Endothelial cell (in vitro differentiated cells): ENCODE measurements around the gene ZNF813. TPM values are rescaled to one million over a fixed set of nuclear protein-coding genes. Genes with fewer than 3 reads are reported as not detected.
"Not testable (repeated sequence)": the region's sequence is repeated elsewhere in the genome, so short reads cannot be mapped to it uniquely, and the experiment has no call there.

ENCODE experiments used
- DNase-seq: peaks from one replicate; pipeline ENCODE4 v3.0.0; 2021; ENCODE audit warnings: low spot score
- H3K27ac Mint-ChIP-seq: one replicate; pipeline ENCODE4 v1.8.0; 2021; ENCODE audit warnings: mixed read lengths, inconsistent platforms; ENCODE audit not compliant: unreplicated experiment
- H3K27me3 Mint-ChIP-seq: one replicate; pipeline ENCODE4 v1.8.0; 2021; ENCODE audit warnings: mild to moderate bottlenecking, moderate library complexity, mixed read lengths, inconsistent platforms; ENCODE audit not compliant: unreplicated experiment
- H3K36me3 Mint-ChIP-seq: one replicate; pipeline ENCODE4 v1.8.0; 2021; ENCODE audit warnings: mild to moderate bottlenecking, low read depth, mixed read lengths, inconsistent platforms; ENCODE audit not compliant: unreplicated experiment
- H3K4me1 Mint-ChIP-seq: one replicate; pipeline ENCODE4 v1.8.0; 2021; ENCODE audit warnings: mild to moderate bottlenecking, mixed read lengths, inconsistent platforms; ENCODE audit not compliant: unreplicated experiment
- H3K4me3 Mint-ChIP-seq: one replicate; pipeline ENCODE4 v1.8.0; 2021; ENCODE audit warnings: mild to moderate bottlenecking, mixed read lengths, inconsistent platforms; ENCODE audit not compliant: unreplicated experiment
- H3K9me3 Mint-ChIP-seq: one replicate; pipeline ENCODE4 v1.8.0; 2021; ENCODE audit warnings: mixed read lengths, inconsistent platforms; ENCODE audit not compliant: unreplicated experiment
- total RNA-seq: library from RNA; stranded (reverse); fragmentation: NEBNext Ultra II Directional; extraction: Animal tissue kit (Norgen Biotek cat#: 25700); gene quantifications from one replicate; pipeline ENCODE4 v1.2.1, GENCODE V29; 2021; ENCODE audit not compliant: unreplicated experiment
- TF ChIP-seq, protein P1 (sequence below): fragments of 200-600 bp; sonication (generic); IDR thresholded peaks from one replicate; pipeline ENCODE4 v1.5.0; 2021; ENCODE audit warnings: antibody characterized with exemption; ENCODE audit not compliant: unreplicated experiment

The ZNF813 gene
- total RNA-seq, 1 donor from 2014 or later: 29.9 TPM

DNA sequence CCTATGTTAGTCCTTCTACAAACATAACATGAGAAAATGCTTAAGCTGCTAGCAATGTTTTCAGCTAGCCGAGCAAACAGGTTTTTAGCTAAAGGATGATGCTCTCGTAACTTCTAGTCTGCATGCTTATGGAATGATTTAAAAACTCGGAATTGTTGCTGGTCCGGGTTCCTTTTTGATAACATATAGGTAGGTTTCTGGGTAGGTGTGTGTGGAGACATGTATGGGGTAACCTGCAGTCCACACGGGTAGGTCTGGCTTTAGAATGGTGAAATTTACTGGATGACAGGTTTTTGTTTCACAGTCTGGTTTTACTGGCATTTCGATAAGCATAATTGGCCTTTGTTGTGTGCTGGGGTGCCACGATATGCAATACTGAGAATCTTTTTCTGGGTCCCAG, 4.4 kb downstream of the ZNF813 start:
- Mint-ChIP-seq H3K4me1 (peaks cover 42% of the 10 kb centered on the region), H3K36me3 (peaks cover 28% of the 10 kb centered on the region), H3K4me3 (peak overlapping the region; percentile 31), H3K27me3 (peaks cover 12% of the 10 kb centered on the region), H3K9me3 (peaks cover 5% of the 10 kb centered on the region), H3K27ac (peak overlapping the region; percentile 9)
- no peak for DNase-seq
- TF ChIP-seq, protein P1, sequence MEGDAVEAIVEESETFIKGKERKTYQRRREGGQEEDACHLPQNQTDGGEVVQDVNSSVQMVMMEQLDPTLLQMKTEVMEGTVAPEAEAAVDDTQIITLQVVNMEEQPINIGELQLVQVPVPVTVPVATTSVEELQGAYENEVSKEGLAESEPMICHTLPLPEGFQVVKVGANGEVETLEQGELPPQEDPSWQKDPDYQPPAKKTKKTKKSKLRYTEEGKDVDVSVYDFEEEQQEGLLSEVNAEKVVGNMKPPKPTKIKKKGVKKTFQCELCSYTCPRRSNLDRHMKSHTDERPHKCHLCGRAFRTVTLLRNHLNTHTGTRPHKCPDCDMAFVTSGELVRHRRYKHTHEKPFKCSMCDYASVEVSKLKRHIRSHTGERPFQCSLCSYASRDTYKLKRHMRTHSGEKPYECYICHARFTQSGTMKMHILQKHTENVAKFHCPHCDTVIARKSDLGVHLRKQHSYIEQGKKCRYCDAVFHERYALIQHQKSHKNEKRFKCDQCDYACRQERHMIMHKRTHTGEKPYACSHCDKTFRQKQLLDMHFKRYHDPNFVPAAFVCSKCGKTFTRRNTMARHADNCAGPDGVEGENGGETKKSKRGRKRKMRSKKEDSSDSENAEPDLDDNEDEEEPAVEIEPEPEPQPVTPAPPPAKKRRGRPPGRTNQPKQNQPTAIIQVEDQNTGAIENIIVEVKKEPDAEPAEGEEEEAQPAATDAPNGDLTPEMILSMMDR: no peak

DNA sequence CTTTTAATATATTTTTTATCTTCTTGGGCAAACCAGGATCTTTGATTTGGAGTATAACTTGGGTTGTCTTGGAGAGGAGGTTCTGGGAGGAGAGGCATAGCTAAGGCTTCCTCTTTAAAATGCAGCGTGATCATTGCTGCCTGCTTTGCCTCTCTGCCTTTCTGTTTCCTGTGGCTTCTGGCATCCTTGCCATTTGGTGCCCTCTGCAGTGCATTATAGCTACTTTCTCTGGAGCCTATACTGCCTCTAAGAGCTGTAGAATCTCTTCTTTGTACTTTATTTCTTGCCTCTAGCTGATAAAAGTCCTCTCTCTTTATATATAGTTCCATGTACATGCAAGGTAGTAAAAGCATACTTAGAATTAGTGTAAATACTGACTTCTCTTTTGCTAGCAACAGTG, 7.3 kb downstream of the ZNF813 start:
- DNase-seq, H3K9me3 Mint-ChIP-seq, H3K4me3 Mint-ChIP-seq, H3K27ac Mint-ChIP-seq: not testable (repeated sequence)
- H3K4me1 Mint-ChIP-seq: peaks cover 28% of the 10 kb centered on the region
- H3K27me3 Mint-ChIP-seq: peaks cover 16% of the 10 kb centered on the region
- H3K36me3 Mint-ChIP-seq: peaks cover 52% of the 10 kb centered on the region

DNA sequence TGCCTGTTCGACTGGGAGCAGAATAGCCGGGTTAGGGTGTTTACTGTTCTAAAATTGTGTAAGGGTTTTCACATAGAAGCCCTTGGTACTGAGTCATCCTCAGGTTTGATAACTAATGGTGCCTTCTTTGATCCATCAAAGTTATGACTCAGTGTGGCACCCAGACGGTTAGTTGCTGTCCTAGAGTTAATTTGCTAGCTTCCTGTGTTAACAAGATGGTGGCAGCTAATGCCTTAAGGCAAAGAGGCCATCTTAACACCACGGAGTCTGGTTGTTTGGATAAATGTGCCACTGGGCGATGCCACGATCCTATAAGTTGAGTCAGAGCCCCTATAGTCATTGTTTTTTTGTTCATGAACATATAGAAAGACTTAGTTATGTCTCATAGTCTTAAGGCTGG, 7.9 kb downstream of the ZNF813 start:
- Mint-ChIP-seq H3K4me1 (peaks cover 24% of the 10 kb centered on the region), H3K27me3 (peaks cover 16% of the 10 kb centered on the region), H3K9me3 (peaks cover 16% of the 10 kb centered on the region), H3K36me3 (peaks cover 58% of the 10 kb centered on the region)
- DNase-seq, H3K27ac Mint-ChIP-seq, H3K4me3 Mint-ChIP-seq: not testable (repeated sequence)

DNA sequence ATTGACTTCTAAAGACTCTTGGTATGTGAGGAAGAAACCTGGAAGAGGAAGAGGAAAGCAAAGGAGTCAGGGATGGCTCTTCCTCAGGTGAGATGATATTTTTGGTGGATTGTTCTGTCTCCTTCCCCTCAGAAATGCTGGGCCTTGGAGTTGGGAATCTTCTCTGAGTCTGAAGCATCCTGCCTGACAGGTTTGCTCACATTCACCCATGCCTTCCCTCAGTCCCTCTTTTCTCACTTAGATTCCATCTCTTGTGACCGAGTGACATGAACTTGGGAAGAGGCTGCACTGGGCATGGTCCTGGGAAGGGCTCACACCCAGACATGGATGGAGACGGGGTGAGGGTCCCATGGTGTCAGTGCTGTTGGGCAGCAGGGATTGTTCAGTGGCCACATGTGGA, 16.2 kb downstream of the ZNF813 start:
- H3K9me3 Mint-ChIP-seq: peaks cover 25% of the 10 kb centered on the region
- H3K27me3 Mint-ChIP-seq: peaks cover 13% of the 10 kb centered on the region
- H3K4me1 Mint-ChIP-seq: peaks cover 19% of the 10 kb centered on the region
- peak overlapping the region; percentile 42 for H3K4me3 Mint-ChIP-seq
- H3K27ac Mint-ChIP-seq, DNase-seq: not testable (repeated sequence)
- H3K36me3 Mint-ChIP-seq: peaks cover 84% of the 10 kb centered on the region

DNA sequence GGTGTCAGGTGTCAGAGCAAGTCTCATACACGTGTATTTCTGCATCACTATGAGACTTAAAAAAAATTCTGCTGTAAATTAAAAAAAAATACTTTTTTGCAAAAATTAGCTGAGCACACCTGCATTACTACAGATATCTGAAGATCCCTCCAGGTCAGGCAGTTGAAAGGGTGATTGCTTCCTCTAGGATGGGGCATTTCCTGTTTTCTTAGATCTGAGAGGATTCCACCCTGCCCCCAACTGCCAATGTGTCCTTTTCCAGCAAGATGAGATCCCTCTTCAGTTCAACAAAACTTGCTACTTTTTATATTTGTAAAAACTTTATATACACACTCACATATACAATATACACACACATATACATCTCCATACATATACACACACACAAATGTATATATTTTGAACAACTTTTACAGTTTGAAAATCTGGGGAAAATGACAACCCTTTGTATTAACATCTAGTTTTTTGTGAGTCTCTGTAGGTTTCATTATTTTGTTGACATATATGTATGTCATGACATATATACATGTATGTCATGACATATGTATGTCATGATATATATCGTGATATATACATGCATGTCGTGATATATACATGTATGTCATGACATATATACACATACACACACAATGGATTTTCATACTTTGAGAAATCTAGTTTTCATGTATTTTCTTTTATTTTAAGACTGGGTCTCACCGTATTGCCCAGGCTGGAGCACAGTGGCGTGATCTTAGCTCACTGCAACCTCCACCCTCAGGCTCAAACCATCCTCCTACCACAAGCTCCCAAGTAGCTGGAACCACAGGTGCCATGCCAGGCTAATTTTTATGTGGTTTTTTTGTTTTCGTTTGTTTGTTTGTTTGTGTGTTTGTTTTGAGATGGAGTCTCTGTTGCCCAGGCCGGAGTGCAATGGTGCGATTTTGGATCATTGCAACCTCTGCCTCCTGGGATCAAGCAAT, 17.8 kb downstream of the ZNF813 start:
- Mint-ChIP-seq H3K27ac (no peak overlapping the region), H3K4me3 (no peak overlapping the region), H3K4me1 (peaks cover 19% of the 10 kb centered on the region), H3K27me3 (peaks cover 5% of the 10 kb centered on the region), H3K36me3 (peaks cover 77% of the 10 kb centered on the region), H3K9me3 (peaks cover 10% of the 10 kb centered on the region)
- no peak for DNase-seq
- TF ChIP-seq, protein P1: no peak

DNA sequence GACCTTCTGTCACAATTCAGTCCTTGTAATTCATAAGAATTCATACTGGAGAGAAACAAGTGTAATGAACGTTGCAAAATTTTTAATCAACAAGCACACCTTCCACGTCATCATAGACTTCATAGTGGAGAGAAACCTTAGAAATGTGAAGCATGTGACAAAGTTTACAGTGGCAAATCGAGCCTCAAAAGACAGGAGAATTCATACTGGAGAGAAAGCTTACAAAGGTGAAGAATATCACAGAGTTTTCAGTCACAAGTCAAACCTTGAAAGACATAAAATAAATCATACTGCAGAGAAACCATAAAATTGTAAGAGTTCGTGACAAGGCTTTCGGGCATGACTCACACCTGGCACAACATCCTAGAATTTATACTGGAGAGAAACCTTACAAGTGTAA, 24.6 kb downstream of the ZNF813 start:
- Mint-ChIP-seq H3K27me3 (peaks cover 2% of the 10 kb centered on the region), H3K9me3 (peaks cover 9% of the 10 kb centered on the region), H3K4me1 (peaks cover 11% of the 10 kb centered on the region), H3K27ac (no peak overlapping the region), H3K36me3 (peaks cover 69% of the 10 kb centered on the region), H3K4me3 (peak overlapping the region; percentile 76)
- TF ChIP-seq, protein P1: no peak
- DNase-seq: no peak

DNA sequence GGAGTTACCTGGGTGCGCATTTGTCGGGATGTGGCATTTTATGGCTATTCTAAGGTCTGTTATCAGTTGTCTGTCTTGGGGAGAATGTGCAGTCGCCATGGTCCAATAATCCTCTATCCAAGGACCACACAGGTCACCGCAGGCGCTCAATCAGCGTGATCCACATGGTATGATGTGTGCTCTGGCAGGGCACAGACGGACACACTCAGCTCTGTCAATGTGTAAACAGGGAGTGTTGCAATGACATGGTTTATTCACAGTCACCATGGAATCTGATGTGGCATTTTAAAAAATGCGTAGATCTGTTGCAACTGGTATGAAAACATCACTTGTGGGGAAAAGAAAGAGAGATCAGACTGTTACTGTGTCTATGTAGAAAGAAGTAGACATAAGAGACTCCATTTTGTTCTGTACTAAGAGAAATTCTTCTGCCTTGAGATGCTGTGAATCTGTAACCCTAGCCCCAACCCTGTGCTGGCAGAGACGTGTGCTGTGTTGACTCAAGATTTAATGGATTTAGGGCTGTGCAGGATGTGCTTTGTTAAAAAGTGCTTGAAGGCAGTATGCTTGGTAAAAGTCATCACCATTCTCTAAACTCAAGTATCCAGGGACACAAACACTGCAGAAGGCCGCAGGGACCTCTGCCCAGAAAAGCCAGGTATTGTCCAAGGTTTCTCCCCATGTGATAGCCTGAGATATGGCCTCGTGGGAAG, 29.9 kb downstream of the ZNF813 start:
- H3K36me3 Mint-ChIP-seq: peaks cover 41% of the 10 kb centered on the region
- peak overlapping the region; percentile 33 for H3K4me3 Mint-ChIP-seq
- peak overlapping the region; percentile 94 for H3K27ac Mint-ChIP-seq
- peaks cover 45% of the 10 kb centered on the region for H3K4me1 Mint-ChIP-seq
- DNase-seq, H3K9me3 Mint-ChIP-seq, H3K27me3 Mint-ChIP-seq: not testable (repeated sequence)

DNA sequence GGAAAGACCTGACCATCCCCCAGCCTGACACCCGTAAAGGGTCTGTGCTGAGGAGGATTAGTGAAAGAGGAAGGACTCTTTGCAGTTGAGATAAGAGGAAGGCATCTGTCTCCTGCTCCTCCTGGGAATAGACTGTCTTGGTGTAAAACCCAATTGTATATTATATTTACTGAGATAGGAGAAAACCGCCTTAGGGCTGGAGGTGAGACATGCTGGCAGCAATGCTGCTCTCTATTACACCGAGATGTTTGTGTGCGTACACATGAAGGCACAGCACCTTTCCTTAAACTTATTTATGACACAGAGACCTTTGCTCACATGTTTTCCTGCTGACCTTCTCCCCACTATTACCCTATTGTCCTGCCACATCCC, 30.5 kb downstream of the ZNF813 start:
- Mint-ChIP-seq H3K4me3 (peak overlapping the region; percentile 96), H3K27ac (peak overlapping the region; percentile 94), H3K4me1 (peaks cover 45% of the 10 kb centered on the region), H3K36me3 (peaks cover 35% of the 10 kb centered on the region)
- peak; percentile 15 for DNase-seq
- not testable (repeated sequence) for H3K9me3 Mint-ChIP-seq, H3K27me3 Mint-ChIP-seq

DNA sequence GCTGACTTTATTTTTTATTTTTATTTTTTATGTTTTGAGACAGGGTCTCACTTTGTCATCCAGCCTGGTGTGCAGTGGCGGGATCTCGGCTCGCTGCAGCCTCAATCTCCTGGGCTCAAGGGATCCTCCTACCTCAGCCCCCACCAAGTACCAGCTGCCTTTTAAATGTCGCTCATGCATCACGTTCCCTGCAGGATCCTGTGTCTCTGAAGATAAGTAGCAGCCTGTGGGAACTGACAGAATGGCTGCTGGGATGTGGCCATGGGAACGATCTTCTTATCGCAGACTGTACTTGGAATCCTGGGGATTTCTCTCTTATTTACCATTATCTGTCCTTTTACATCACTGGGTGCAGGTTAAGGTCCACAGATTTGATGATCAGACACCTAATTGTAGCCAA, 35.6 kb downstream of the ZNF813 start:
- Mint-ChIP-seq H3K4me1 (peaks cover 38% of the 10 kb centered on the region), H3K36me3 (peaks cover 43% of the 10 kb centered on the region), H3K4me3 (peak overlapping the region; percentile 37)
- not testable (repeated sequence) for DNase-seq, H3K27me3 Mint-ChIP-seq, H3K9me3 Mint-ChIP-seq, H3K27ac Mint-ChIP-seq
